Aorta (tissue), 5 donors: Measurements from ENCODE around the gene KCNH4. TPM values are rescaled to one million over a fixed set of nuclear protein-coding genes. Genes with fewer than 3 reads are reported as not detected.
"Not testable (repeated sequence)": the region's sequence is repeated elsewhere in the genome, so short reads cannot be mapped to it uniquely, and the experiment has no call there.

Experiments used
- ATAC-seq: fragments of 200-7000 bp; cut with Tn5 transposase; one replicate; pipeline ENCODE4 v1.9.1; 2022; ENCODE audit warnings: moderate library complexity; ENCODE audit not compliant: low FRiP score
- DNase-seq, 2 donors: peaks; one replicate each; pipeline ENCODE4 v3.0.0-alpha.2; 2020
- H3K27ac ChIP-seq, 2 donors: one replicate each; pipeline ENCODE4 v1.5.1; 2013; ENCODE audit warnings: low read length in 2 of 2, mild to moderate bottlenecking in 2 of 2, moderate library complexity in 2 of 2, control low read depth in 1 of 2, inconsistent platforms in 1 of 2, low read depth in 1 of 2
- H3K27me3 ChIP-seq, 2 donors: one replicate each; pipeline ENCODE4 v1.6.1; 2013; ENCODE audit warnings: control low read depth in 1 of 2, low read length in 1 of 2, mild to moderate bottlenecking in 1 of 2, moderate library complexity in 1 of 2; ENCODE audit not compliant: insufficient read depth in 2 of 2, control insufficient read depth in 1 of 2
- H3K36me3 ChIP-seq, 2 donors: one replicate each; pipeline ENCODE4 v1.6.1; 2013; ENCODE audit warnings: control low read depth in 1 of 2, low read length in 1 of 2, mild to moderate bottlenecking in 1 of 2; ENCODE audit not compliant: insufficient read depth in 2 of 2, control insufficient read depth in 1 of 2
- H3K4me1 ChIP-seq, 2 donors: one replicate each; pipeline ENCODE4 v1.6.1; 2013; ENCODE audit warnings: low read length in 2 of 2, control low read depth in 1 of 2, mild to moderate bottlenecking in 1 of 2, moderate library complexity in 1 of 2; ENCODE audit not compliant: insufficient read depth in 2 of 2, control insufficient read depth in 1 of 2
- H3K4me3 ChIP-seq, 2 donors: one replicate each; pipeline ENCODE4 v1.5.1; 2013; ENCODE audit warnings: low read length in 2 of 2, control low read depth in 1 of 2, mild to moderate bottlenecking in 1 of 2
- H3K9me3 ChIP-seq: one replicate; pipeline ENCODE4 v1.6.1; 2013; ENCODE audit warnings: mild to moderate bottlenecking, low read length; ENCODE audit not compliant: control insufficient read depth
- WGBS, 2 donors: extraction: QIAGEN DNeasy Blood & Tissue Kit; methylation state at CpG; one replicate each; pipeline ENCODE4 v1.1.7; 2013; 5-methylcytosine and 5-hydroxymethylcytosine counted together
- intact Hi-C, 2 donors: fragments of 100-400 bp; cut with DNase I; formaldehyde crosslinking; loops; one replicate each; pipeline versions ENCODE4 v1.14.2 to v1.15.0; 2022
- long read RNA-seq, 2 donors: library from polyadenylated mRNA; unstranded; transcript quantifications; one replicate each; pipeline ENCODE4 v2.0.0, GENCODE V29; 2020 to 2021
- polyA plus RNA-seq, 2 donors: library from polyadenylated mRNA; stranded (reverse); fragments of 200-250 nt; gene quantifications; one replicate each; pipeline ENCODE4 v1.2.3, GENCODE V29; 2013
- total RNA-seq, 2 donors: library from RNA; stranded (reverse); fragmentation: NEBNext Ultra II Directional; extraction: Animal tissue kit (Norgen Biotek cat#: 25700); gene quantifications; one replicate each; pipeline ENCODE4 v1.2.1, GENCODE V29; 2021
- donor health status: healthy with polysubstance abuse.
- donor health status: Bipolar disorder and iron deficiency.
- donor health status: DM: no; HTN: no; CAD: no.
- donor health status: DM: no; HTN: no; CAD: no.
- donor health status: DM: yes; HTN: yes; CAD: no.

The KCNH4 gene
- total RNA-seq (under 1 TPM; 0.15 to 0.32 TPM), polyA plus RNA-seq (not detected)
- long read RNA-seq, donor 1, partial matches to known transcripts, result 3 of 4 reads
- long read RNA-seq, donor 1, other reads (novel, unspliced or antisense), result 1 of 4 reads
- long read RNA-seq, donor 2, result 0 reads

DNA sequence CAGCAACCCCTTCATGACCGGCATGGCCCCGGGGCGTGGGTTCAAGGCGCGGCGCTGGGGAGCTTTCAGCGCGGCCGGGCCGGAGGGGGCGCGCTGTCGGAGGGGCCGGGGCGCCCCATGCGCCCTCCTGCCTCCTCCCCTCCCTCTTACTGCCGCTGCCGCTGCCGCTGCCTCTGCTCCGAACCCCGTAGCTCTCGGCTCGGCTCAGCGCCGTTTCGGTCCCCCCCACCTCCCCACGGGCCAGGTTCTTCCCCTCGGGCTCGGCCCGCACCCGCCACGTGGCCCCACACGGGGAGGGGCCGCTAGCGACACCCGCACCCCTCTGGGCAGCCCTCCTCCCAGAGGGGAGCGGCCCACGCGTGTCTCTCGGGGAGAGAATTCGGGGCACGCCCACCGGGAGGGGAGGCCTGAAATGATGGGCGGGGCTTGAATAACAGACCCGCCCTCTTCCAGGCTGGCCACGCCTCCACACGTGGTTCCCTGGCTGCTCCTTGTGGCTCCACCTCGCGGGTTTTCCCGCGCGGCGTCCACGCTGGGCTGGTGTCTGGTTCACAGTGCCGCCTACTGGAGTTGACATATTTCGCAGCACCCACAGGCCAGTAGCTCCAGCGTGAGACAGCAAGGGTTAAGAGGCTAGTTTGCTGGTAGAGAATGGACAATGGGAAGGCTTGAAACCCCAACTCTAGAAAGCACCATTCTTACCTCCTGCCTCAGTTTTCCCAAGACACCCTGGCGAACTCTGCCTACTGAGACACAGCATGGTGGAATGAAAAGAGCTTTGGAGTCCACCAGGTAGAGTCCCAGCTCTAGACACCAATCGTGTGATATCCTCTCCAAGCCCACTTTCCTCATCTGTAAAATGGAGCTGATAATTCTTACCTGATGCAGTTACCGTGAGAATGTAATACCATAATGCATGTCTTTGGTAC is at the start of gene KCNH4:
KCNH4 (minus strand) TSS at position 221 of the 929 bp plus-strand sequence; CDS start at position 24, 197 bp downstream.
- 4 to 5% methylated on average over 50 to 60 of the region's 60 CpGs for WGBS, 2 donors
- intact Hi-C loops, result no loop called here
- Histone ChIP-seq H3K4me3 (no peak within 1 kb of the TSS), H3K9me3 (no peaks in the 10 kb centered on the region), H3K27ac (no peak within 1 kb of the TSS), H3K27me3 (no peaks in the 10 kb centered on the region), H3K36me3 (no peaks in the 10 kb centered on the region), H3K4me1 (no peaks in the 10 kb centered on the region)
- DNase-seq (peak; percentile 89 to 90), ATAC-seq (peak; percentile 45)

- Histone ChIP-seq H3K27ac (no peak overlapping the region), H3K36me3 (no peaks in the 10 kb centered on the region), H3K4me1 (no peaks in the 10 kb centered on the region), H3K4me3 (no peak overlapping the region), H3K27me3 (no peaks in the 10 kb centered on the region), H3K9me3 (no peaks in the 10 kb centered on the region)
- WGBS, 2 donors, result 92 to 93% methylated on average over 5 of the region's 5 CpGs
- no peak for DNase-seq
- no peak for ATAC-seq
- intact Hi-C loops, result no loop called here
These were observed 49.3 kb upstream of the KCNH4 start for GRCh38 chr17:42230225-42230624.

- H3K27ac ChIP-seq, result no peak overlapping the region
- 66 to 71% methylated on average over 11 of the region's 11 CpGs for WGBS, 2 donors
- ATAC-seq (no peak), DNase-seq (no peak)
- peaks cover 0 to 3% of the 10 kb centered on the region in 2 donors for H3K36me3 ChIP-seq
- no peaks in the 10 kb centered on the region for H3K9me3 ChIP-seq
- intact Hi-C loops, result no loop called here
- H3K27me3 ChIP-seq, result no peaks in the 10 kb centered on the region
- no peak overlapping the region for H3K4me3 ChIP-seq
- no peaks in the 10 kb centered on the region for H3K4me1 ChIP-seq
These were observed 47.1 kb upstream of the KCNH4 start for GRCh38 chr17:42227849-42228700.

DNA sequence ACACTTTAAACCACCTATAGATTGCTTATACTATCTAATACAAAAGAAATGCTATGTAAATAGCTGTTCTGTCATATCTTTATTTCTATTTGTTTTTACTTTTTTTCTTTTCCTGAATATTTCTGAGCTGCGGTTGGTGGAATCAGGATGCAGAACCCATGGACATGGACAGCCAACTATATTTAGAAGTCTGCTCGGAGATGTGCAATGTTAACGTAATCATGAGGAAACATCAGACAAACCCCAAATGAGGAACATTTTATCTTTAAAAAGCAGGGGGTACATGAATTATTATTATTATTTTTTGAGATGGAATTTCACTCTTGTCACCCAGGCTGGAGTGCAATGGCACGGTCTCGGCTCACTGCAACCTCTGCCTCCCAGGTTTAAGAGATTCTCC is 44.7 kb upstream of the KCNH4 start:
- intact Hi-C loops, result no loop called here
- 93 to 94% methylated on average over 5 of the region's 5 CpGs for WGBS, 2 donors
- H3K9me3 ChIP-seq, result no peaks in the 10 kb centered on the region
- H3K27ac ChIP-seq, result no peak overlapping the region
- no peaks in the 10 kb centered on the region for H3K27me3 ChIP-seq
- no peak for ATAC-seq
- DNase-seq, result no peak
- no peak overlapping the region for H3K4me3 ChIP-seq
- H3K36me3 ChIP-seq, result peaks cover 2 to 6% of the 10 kb centered on the region in 2 donors
- H3K4me1 ChIP-seq, result no peaks in the 10 kb centered on the region

DNA sequence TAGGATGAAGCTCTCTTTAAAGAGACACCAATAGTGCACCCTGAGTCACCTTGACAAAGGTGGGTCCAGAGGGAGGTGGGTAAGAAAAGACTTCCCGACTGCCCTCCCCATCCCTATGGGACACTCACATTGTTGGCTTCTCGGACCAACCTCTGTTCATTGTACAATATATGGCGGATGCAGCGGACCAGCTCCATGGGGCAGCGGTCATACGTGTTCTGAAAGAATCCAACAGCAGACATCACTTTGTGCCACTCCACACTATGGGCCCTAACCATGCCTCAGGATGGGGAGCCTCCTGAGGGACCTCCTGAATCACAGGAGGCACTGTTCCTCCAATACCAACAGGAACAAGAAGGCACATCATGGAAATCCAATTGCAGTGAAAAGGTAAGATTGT is 43.7 kb upstream of the KCNH4 start:
- WGBS, 2 donors, result 94 to 96% methylated on average over 6 of the region's 6 CpGs
- no peaks in the 10 kb centered on the region for H3K27me3 ChIP-seq
- ATAC-seq, result no peak

GRCh38 chr17:42221886-42222745 is 41.2 kb upstream of the KCNH4 start:
- H3K4me3 ChIP-seq, result no peak overlapping the region
- no peak overlapping the region for H3K27ac ChIP-seq
- ATAC-seq, result no peak
- WGBS, 2 donors, result 53 to 56% methylated on average over 3 of the region's 3 CpGs
- no peaks in the 10 kb centered on the region for H3K27me3 ChIP-seq
- H3K36me3 ChIP-seq, result peaks cover 3 to 11% of the 10 kb centered on the region in 2 donors
- no peaks in the 10 kb centered on the region for H3K4me1 ChIP-seq
- intact Hi-C loops, result no loop called here
- no peak for DNase-seq
- H3K9me3 ChIP-seq, result no peaks in the 10 kb centered on the region

More for the DNA sequence above, 43.7 kb upstream of the KCNH4 start:
- H3K4me3 ChIP-seq, result no peak overlapping the region
- H3K9me3 ChIP-seq, result no peaks in the 10 kb centered on the region
- H3K27ac ChIP-seq, result no peak overlapping the region
- no peaks in the 10 kb centered on the region for H3K4me1 ChIP-seq
- intact Hi-C loops, result no loop called here
- DNase-seq, result no peak
- H3K36me3 ChIP-seq, result peaks cover 2 to 6% of the 10 kb centered on the region in 2 donors

GRCh38 chr17:42219280-42219679 is 38.3 kb upstream of the KCNH4 start:
- H3K27me3 ChIP-seq, H3K4me1 ChIP-seq, H3K27ac ChIP-seq, ATAC-seq, H3K4me3 ChIP-seq, DNase-seq, H3K9me3 ChIP-seq, intact Hi-C loops: not testable (repeated sequence)
- H3K36me3 ChIP-seq, result peaks cover 6 to 16% of the 10 kb centered on the region in 2 donors
- 98% methylated on average over 3 of the region's 17 CpGs; no CpG with 5 or more reads in 1 of the 2 donors for WGBS, 2 donors

GRCh38 chr17:42214156-42214555 is 33.2 kb upstream of the KCNH4 start:
- WGBS, 2 donors, result 88 to 90% methylated on average over 2 of the region's 2 CpGs

More at GRCh38 chr17:42214156-42214555, 33.2 kb upstream of the KCNH4 start:
- no peak for ATAC-seq
- peaks cover 11 to 12% of the 10 kb centered on the region in 2 donors for H3K36me3 ChIP-seq
- H3K9me3 ChIP-seq, result no peaks in the 10 kb centered on the region
- no peaks in the 10 kb centered on the region for H3K4me1 ChIP-seq
- intact Hi-C loops, result no loop called here
- DNase-seq, result no peak
- H3K4me3 ChIP-seq, result no peak overlapping the region
- no peak overlapping the region for H3K27ac ChIP-seq
- H3K27me3 ChIP-seq, result no peaks in the 10 kb centered on the region
